Heart right ventricle (tissue), 16 donors: ENCODE results near the gene PPFIBP1. TPM values are rescaled to one million over a fixed set of nuclear protein-coding genes. Genes with fewer than 3 reads are reported as not detected.

Experiments used
- ATAC-seq, 8 donors: fragments of 200-7000 bp; cut with Tn5 transposase; one replicate each; pipeline ENCODE4 v1.9.1; 2020; ENCODE audit warnings: mild to moderate bottlenecking in 8 of 8, moderate library complexity in 8 of 8, moderate number of reproducible peaks in 1 of 8
- DNase-seq, 2 donors: peaks; one replicate each; pipeline ENCODE4 v3.0.0-alpha.2; 2020
- H3K27ac ChIP-seq, 10 donors: fragments of 200-600 bp; sonication (generic) in 2 of 10; one replicate each; pipeline versions ENCODE4 v1.5.0 to v1.8.0; 2020 to 2022; ENCODE audit warnings: mild to moderate bottlenecking in 3 of 10
- H3K27me3 ChIP-seq, 7 donors: fragments of 200-600 bp; one replicate each; pipeline ENCODE4 v1.8.0; 2021 to 2022; ENCODE audit warnings: mild to moderate bottlenecking in 2 of 7
- H3K36me3 ChIP-seq, 9 donors: fragments of 200-600 bp; sonication (generic) in 1 of 9; one replicate each; pipeline versions ENCODE4 v1.5.0 to v1.8.0; 2020 to 2022; ENCODE audit warnings: mild to moderate bottlenecking in 2 of 9
- H3K4me1 ChIP-seq, 9 donors: fragments of 200-600 bp; sonication (generic) in 1 of 9; one replicate each; pipeline versions ENCODE4 v1.5.0 to v1.8.0; 2020 to 2022; ENCODE audit warnings: mild to moderate bottlenecking in 4 of 9
- H3K4me3 ChIP-seq, 10 donors: fragments of 200-600 bp; sonication (generic) in 2 of 10; one replicate each; pipeline versions ENCODE4 v1.5.0 to v1.8.0; 2020 to 2022; ENCODE audit warnings: mild to moderate bottlenecking in 7 of 10, moderate library complexity in 2 of 10
- H3K9me3 ChIP-seq, 11 donors: fragments of 200-600 bp in 10 of 11; sonication (generic) in 2 of 11; one replicate each; pipeline versions ENCODE4 v1.5.0 to v1.8.0; 2013 to 2022; ENCODE audit warnings: mild to moderate bottlenecking in 2 of 11, control low read depth in 1 of 11, moderate library complexity in 1 of 11
- WGBS, 2 donors: extraction: QIAGEN DNeasy Blood & Tissue Kit; methylation state at CpG; one replicate each; pipeline ENCODE4 v1.1.7; 2013; ENCODE audit warnings: inconsistent platforms in 1 of 2; 5-methylcytosine and 5-hydroxymethylcytosine counted together
- intact Hi-C, 10 donors: fragments of 100-400 bp; cut with DNase I; formaldehyde crosslinking; loops; one replicate each; pipeline versions ENCODE4 v1.11.1 to v1.14.2; 2022
- polyA plus RNA-seq, 2 donors: library from polyadenylated mRNA; stranded (reverse); fragments of 200-250 nt; gene quantifications; one replicate each; pipeline ENCODE4 v1.2.3, GENCODE V29; 2013
- total RNA-seq, 10 donors: library from RNA; stranded (reverse); fragmentation: NEBNext Ultra II Directional in 3 of 10; extraction: Animal tissue kit (Norgen Biotek cat#: 25700) in 3 of 10; gene quantifications; one replicate each; pipeline versions ENCODE4 v1.2.1 to v1.2.4, GENCODE V29; 2021 to 2023
- TF ChIP-seq, protein P1 (sequence below), 9 donors: fragments of 200-600 bp; sonication (generic) in 2 of 9; IDR thresholded peaks; one replicate each; pipeline versions ENCODE4 v1.5.0 to v1.8.0; 2021 to 2022; ENCODE audit warnings: antibody characterized with exemption in 9 of 9, mild to moderate bottlenecking in 5 of 9, moderate library complexity in 1 of 9
- donor health status: Arrhythmogenic right ventricular cardiomyopathy.
- donor health status: ischemic (EF 13 %, LVEDD 7.1; RV severe dilation, severe dysfunction).
- donor health status: healthy with polysubstance abuse.
- donor health status: DM: no; HTN: yes; CAD: no.
- donor health status: DM: no; HTN: no; CAD: no.
- donor health status: ischemic (EF 25% LVEDD 6.9; RV normal size, moderate dysfunction).
- donor health status: ischemic (EF 25% LVEDD 5.7; RV mildly dilated, moderate dysfunction).
- donor health status: healthy.
- donor health status: DM: yes; HTN: yes; CAD: no.
- donor health status: Ischemic cardiomyopathy.
- donor health status: ischemic (EF 35%, LVEDD 5.7; RV mildly dilated, moderate dysfunction).
- donor health status: nonischemic (EF 11% LVEDD 7.7; RV severe dilation, severe dysfunction).
- donor health status: DM: yes; HTN: yes; CAD: no.
- donor health status: PGD.
- donor health status: ischemic (EF 29% LVEDD 5.4; RV normal size, mild dysfunction).
- donor health status: nonischemic (EF 23%, LVEDD 6.1; RV moderate dilation, normal function).

The PPFIBP1 gene
- total and polyA plus RNA-seq, 12 donors = 22.9 to 450 (median 314) TPM

DNA sequence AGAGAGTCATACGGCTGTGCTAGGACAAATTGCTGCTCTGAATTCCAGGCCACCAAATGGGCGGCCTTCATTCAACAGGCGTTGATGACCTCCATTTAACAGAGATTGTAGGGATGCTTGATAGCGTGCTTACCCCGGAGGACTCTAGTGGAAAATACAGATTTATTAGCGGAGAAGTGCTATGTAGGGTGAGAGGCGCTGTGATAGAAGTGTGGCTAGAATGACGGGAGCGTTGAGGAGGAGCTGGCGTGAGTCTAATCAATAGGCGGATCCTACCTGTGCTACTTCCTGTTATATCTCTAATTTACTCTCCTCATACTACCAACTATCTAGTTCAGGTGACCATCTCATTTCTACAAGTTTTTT is 187.3 kb downstream of the PPFIBP1 start:
- peak overlapping the region; percentile 36 to 90 (median 82) for H3K27ac ChIP-seq
- no peaks in the 10 kb centered on the region for H3K9me3 ChIP-seq
- 0 to 1% methylated on average over 11 of the region's 11 CpGs for WGBS, 2 donors
- peak overlapping the region; percentile 62 to 98 (median 87) for H3K4me3 ChIP-seq
- peaks cover 0 to 23% (median 2%) of the 10 kb centered on the region in 9 donors for H3K36me3 ChIP-seq
- no peaks in the 10 kb centered on the region for H3K27me3 ChIP-seq
- TF ChIP-seq, protein P1, sequence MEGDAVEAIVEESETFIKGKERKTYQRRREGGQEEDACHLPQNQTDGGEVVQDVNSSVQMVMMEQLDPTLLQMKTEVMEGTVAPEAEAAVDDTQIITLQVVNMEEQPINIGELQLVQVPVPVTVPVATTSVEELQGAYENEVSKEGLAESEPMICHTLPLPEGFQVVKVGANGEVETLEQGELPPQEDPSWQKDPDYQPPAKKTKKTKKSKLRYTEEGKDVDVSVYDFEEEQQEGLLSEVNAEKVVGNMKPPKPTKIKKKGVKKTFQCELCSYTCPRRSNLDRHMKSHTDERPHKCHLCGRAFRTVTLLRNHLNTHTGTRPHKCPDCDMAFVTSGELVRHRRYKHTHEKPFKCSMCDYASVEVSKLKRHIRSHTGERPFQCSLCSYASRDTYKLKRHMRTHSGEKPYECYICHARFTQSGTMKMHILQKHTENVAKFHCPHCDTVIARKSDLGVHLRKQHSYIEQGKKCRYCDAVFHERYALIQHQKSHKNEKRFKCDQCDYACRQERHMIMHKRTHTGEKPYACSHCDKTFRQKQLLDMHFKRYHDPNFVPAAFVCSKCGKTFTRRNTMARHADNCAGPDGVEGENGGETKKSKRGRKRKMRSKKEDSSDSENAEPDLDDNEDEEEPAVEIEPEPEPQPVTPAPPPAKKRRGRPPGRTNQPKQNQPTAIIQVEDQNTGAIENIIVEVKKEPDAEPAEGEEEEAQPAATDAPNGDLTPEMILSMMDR (IDR thresholded peaks at IDR 0.05) = no peak
- peak in 1 of 8 donors; percentile 10 for ATAC-seq
- peaks cover 0 to 26% (median 17%) of the 10 kb centered on the region in 9 donors for H3K4me1 ChIP-seq
- intact Hi-C loops = no loop called here
- no peak for DNase-seq

DNA sequence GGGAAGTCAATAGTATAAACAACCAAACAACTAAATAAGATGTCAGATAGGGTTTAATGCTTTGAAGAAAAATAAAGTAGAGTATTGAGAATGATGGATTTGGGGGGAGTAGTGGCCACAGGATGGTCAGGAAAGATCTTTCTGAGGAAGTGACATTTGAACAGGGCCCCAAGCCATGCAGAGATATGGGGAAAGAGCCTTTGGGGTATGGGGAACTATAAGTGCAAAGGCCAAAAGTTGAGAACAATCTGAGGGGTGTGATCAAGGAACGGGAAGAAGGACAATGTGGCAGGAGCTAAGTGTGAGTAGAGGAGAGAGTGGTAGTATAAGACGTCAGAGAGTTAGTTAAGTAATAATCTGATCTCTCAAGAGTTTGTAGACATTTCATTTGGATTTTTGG is 188.0 kb downstream of the PPFIBP1 start:
- peak overlapping the region in 6 of 10 donors; percentile 83 to 94 (median 88) for H3K4me3 ChIP-seq
- ATAC-seq (no peak), DNase-seq (no peak)
- peaks cover 0 to 29% (median 8%) of the 10 kb centered on the region in 9 donors for H3K36me3 ChIP-seq
- 73 to 78% methylated on average over 2 of the region's 2 CpGs for WGBS, 2 donors
- H3K9me3 ChIP-seq = no peaks in the 10 kb centered on the region
- no peak overlapping the region for H3K27ac ChIP-seq
- TF ChIP-seq, protein P1 (IDR thresholded peaks at IDR 0.05) = no peak
- intact Hi-C loops = no loop called here
- no peaks in the 10 kb centered on the region for H3K27me3 ChIP-seq
- H3K4me1 ChIP-seq = peaks cover 0 to 26% (median 17%) of the 10 kb centered on the region in 9 donors

DNA sequence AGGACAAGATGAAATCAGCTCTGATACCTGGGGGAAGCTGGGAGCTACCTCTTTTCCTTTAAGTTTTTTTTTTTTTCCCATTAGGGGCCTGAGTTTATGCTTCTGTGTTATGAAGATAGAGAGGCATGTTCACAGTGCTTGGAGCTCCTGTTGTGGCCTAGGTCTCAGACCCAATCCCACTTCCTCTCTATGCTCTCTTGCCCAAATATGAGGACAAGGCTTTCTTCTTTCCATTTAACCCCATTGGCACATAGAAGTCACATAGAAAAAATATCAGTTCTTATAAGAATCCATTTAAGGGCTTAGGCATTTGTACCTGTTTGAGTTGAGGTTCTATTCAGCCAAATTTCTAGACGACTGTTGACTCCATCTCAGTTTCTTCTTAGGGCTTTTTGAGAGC is 199.2 kb downstream of the PPFIBP1 start:
- no peaks in the 10 kb centered on the region for H3K27me3 ChIP-seq
- intact Hi-C loops = no loop called here
- H3K4me3 ChIP-seq = no peak overlapping the region
- DNase-seq (no peak), ATAC-seq (no peak)
- no peaks in the 10 kb centered on the region for H3K4me1 ChIP-seq
- 89 to 90% methylated on average over 1 of the region's 1 CpG for WGBS, 2 donors
- TF ChIP-seq, protein P1 (IDR thresholded peaks at IDR 0.05) = no peak
- no peak overlapping the region for H3K27ac ChIP-seq
- peaks cover 0 to 100% (median 42%) of the 10 kb centered on the region in 9 donors for H3K36me3 ChIP-seq
- H3K9me3 ChIP-seq = no peaks in the 10 kb centered on the region

DNA sequence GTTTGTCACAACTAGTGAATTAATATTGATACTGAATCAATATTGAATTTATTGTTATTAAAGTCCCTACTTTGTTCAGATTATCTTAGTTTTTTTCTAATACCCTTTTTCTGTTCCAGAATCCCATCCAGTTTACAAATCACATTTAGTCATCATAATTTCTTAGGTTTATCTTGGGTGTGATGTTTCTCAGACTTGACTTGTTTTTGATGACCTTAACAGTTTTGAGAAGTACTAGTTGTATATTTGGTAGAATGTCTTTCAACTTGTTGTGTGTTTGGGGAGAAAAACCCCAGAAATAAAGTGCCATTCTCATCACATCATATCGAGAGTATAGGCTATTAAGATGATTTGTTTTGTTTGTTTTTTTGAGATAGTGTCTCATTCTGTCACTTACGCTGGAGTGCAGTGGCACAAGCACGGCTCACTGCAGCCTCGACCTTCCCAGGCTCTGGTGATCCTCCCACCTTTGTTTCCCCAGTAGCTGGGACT is 206.1 kb downstream of the PPFIBP1 start:
- H3K4me3 ChIP-seq = no peak overlapping the region
- H3K27me3 ChIP-seq = no peaks in the 10 kb centered on the region
- DNase-seq = no peak
- ATAC-seq = no peak
- H3K27ac ChIP-seq = no peak overlapping the region
- 90 to 97% methylated on average over 4 of the region's 4 CpGs for WGBS, 2 donors
- peaks cover 0 to 87% (median 23%) of the 10 kb centered on the region in 9 donors for H3K36me3 ChIP-seq
- no peaks in the 10 kb centered on the region for H3K9me3 ChIP-seq
- TF ChIP-seq, protein P1 (IDR thresholded peaks at IDR 0.05) = no peak
- no peaks in the 10 kb centered on the region for H3K4me1 ChIP-seq
- intact Hi-C loops = loop anchor here in 9 of 10 donors (5.0 to 10.0 kb wide), 8 partner anchors 87 to 1265 kb away; no protein-coding TSS in a partner anchor
